HepG2 (cell line): ENCODE measurements around the gene SERPINE2. TPM values are rescaled to one million over a fixed set of nuclear protein-coding genes. Genes with fewer than 3 reads are reported as not detected.

ENCODE experiments used
- ATM ChIP-seq: fragments of 450-650 bp; IDR thresholded peaks from 2 replicates; pipeline ENCODE4 v1.7.1; 2017; ENCODE audit warnings: mild to moderate bottlenecking, borderline replicate concordance
- CAMTA2 ChIP-seq: sonication (generic); formaldehyde crosslinking; IDR thresholded peaks from 2 replicates; pipeline ENCODE4 v1.4.0; 2020; ENCODE audit warnings: mild to moderate bottlenecking, missing genetic modification reagents, borderline replicate concordance
- CREM ChIP-seq, 2 experiments: sonication (generic) in 1 of 2; formaldehyde crosslinking in 1 of 2; IDR thresholded peaks; 2 replicates each; pipeline versions ENCODE4 v1.4.0 to v1.6.1; 2016 to 2020; ENCODE audit warnings: antibody characterized with exemption in 1 of 2, mild to moderate bottlenecking in 1 of 2, missing genetic modification reagents in 1 of 2
- DMTF1 ChIP-seq: sonication (generic); formaldehyde crosslinking; IDR thresholded peaks from 2 replicates; pipeline ENCODE4 v1.4.0; 2020; ENCODE audit warnings: mild to moderate bottlenecking, missing genetic modification reagents
- ELF1 ChIP-seq: sonication (generic); formaldehyde crosslinking; IDR thresholded peaks from 2 replicates; pipeline ENCODE4 v1.4.0; 2020; ENCODE audit warnings: missing genetic modification reagents
- HOXA5 ChIP-seq: sonication (generic); formaldehyde crosslinking; IDR thresholded peaks from 2 replicates; pipeline ENCODE4 v1.4.0; 2020; ENCODE audit warnings: missing genetic modification reagents
- JUN ChIP-seq: sonication (generic); formaldehyde crosslinking; IDR thresholded peaks from 2 replicates; pipeline ENCODE4 v1.4.0; 2020; ENCODE audit warnings: mild to moderate bottlenecking, missing genetic modification reagents
- MED13 ChIP-seq: sonication (generic); formaldehyde crosslinking; IDR thresholded peaks from 2 replicates; pipeline ENCODE4 v1.5.0; 2020; ENCODE audit warnings: missing genetic modification reagents
- MLLT10 ChIP-seq: sonication (generic); formaldehyde crosslinking; IDR thresholded peaks from 2 replicates; pipeline ENCODE4 v1.4.0; 2020; ENCODE audit warnings: missing genetic modification reagents
- REL ChIP-seq: sonication (generic); formaldehyde crosslinking; conservative IDR thresholded peaks from 2 replicates; pipeline ENCODE4 v1.8.0; 2022; ENCODE audit warnings: mild to moderate bottlenecking, missing genetic modification reagents, moderate library complexity
- SKIL ChIP-seq: sonication (generic); formaldehyde crosslinking; IDR thresholded peaks from 2 replicates; pipeline ENCODE4 v1.8.0; 2022; ENCODE audit warnings: missing genetic modification reagents, mild to moderate bottlenecking, moderate library complexity, borderline replicate concordance
- SMYD3 ChIP-seq: sonication (generic); formaldehyde crosslinking; IDR thresholded peaks from 2 replicates; pipeline ENCODE4 v1.8.1; 2023; ENCODE audit warnings: mild to moderate bottlenecking, missing genetic modification reagents
- ZBTB14 ChIP-seq: sonication (generic); formaldehyde crosslinking; IDR thresholded peaks from 2 replicates; pipeline ENCODE4 v1.4.0; 2020; ENCODE audit warnings: missing genetic modification reagents
- ZFP90 ChIP-seq: sonication (generic); formaldehyde crosslinking; IDR thresholded peaks from 2 replicates; pipeline ENCODE4 v1.8.0; 2022; ENCODE audit warnings: missing genetic modification reagents, mild to moderate bottlenecking, inconsistent platforms, borderline replicate concordance
- ZMAT3 ChIP-seq: sonication (generic); formaldehyde crosslinking; conservative IDR thresholded peaks from 2 replicates; pipeline ENCODE4 v1.7.0; 2021; ENCODE audit warnings: missing genetic modification reagents
- ZNF20 ChIP-seq: sonication (generic); formaldehyde crosslinking; IDR thresholded peaks from 2 replicates; pipeline ENCODE4 v1.4.0; 2020; ENCODE audit warnings: mild to moderate bottlenecking, moderate library complexity, missing genetic modification reagents
- ZNF441 ChIP-seq: sonication (generic); formaldehyde crosslinking; IDR thresholded peaks from 2 replicates; pipeline ENCODE4 v1.7.0; 2021; ENCODE audit warnings: missing genetic modification reagents, borderline replicate concordance
- ZNF530 ChIP-seq: sonication (generic); formaldehyde crosslinking; IDR thresholded peaks from 2 replicates; pipeline ENCODE4 v1.5.0; 2020; ENCODE audit warnings: low read depth, mild to moderate bottlenecking, missing genetic modification reagents
- ZNF562 ChIP-seq: sonication (generic); formaldehyde crosslinking; IDR thresholded peaks from 2 replicates; pipeline ENCODE4 v1.8.0; 2022; ENCODE audit warnings: missing genetic modification reagents, borderline replicate concordance
- ZNF639 ChIP-seq: conservative IDR thresholded peaks from 2 replicates; pipeline ENCODE4 v1.6.1; 2018; ENCODE audit warnings: missing genetic modification reagents
- ZNF670 ChIP-seq: sonication (generic); formaldehyde crosslinking; IDR thresholded peaks from 2 replicates; pipeline ENCODE4 v1.8.0; 2022; ENCODE audit warnings: mild to moderate bottlenecking, missing genetic modification reagents, borderline replicate concordance
- ZNF691 ChIP-seq: sonication (generic); formaldehyde crosslinking; IDR thresholded peaks from 2 replicates; pipeline ENCODE4 v1.4.0; 2020; ENCODE audit warnings: missing genetic modification reagents, low read depth, mild to moderate bottlenecking, borderline replicate concordance
- ZNF788 ChIP-seq: sonication (generic); formaldehyde crosslinking; IDR thresholded peaks from 2 replicates; pipeline ENCODE4 v1.5.0; 2020; ENCODE audit warnings: mild to moderate bottlenecking, missing genetic modification reagents, borderline replicate concordance
- polyA plus RNA-seq, 8 experiments: library from polyadenylated mRNA; depleted of rRNA in 3 of 8; stranded (reverse) in 7 of 8; unstranded in 1 of 8; fragments of >200 nt; fragmentation: Illumina TruSeq in 4 of 8; extraction: Trizol in 4 of 8; gene quantifications; 2 replicates each; pipeline versions ENCODE4 v1.2.1 to v1.2.3, GENCODE V29; 2011 to 2016; ENCODE audit warnings: low read depth in 4 of 8, missing spikeins in 1 of 8, mixed read lengths in 1 of 8; ENCODE audit not compliant: insufficient read depth in 1 of 8
- total RNA-seq, 5 experiments: library from RNA; depleted of rRNA; stranded (reverse); fragments of >200 nt; fragmentation: Illumina TruSeq; extraction: Trizol; gene quantifications; 2 replicates each; pipeline ENCODE4 v1.2.3, GENCODE V29; 2016; ENCODE audit warnings: low read depth in 1 of 5

SERPINE2 gene
- total and polyA plus RNA-seq, 2 of the 13 experiments (the other 11 are each of a cell fraction or from before 2014, with no cell fraction given), result 7.9 to 18.1 TPM

- TF ChIP-seq SKIL (CRISPR knock-in tag), result no peak
- no peak for TF ChIP-seq ZNF530 (CRISPR knock-in tag)
- TF ChIP-seq ZMAT3 (CRISPR knock-in tag), result no peak; the same call in 1 of the 2 replicates
- no peak for TF ChIP-seq DMTF1
- TF ChIP-seq ZNF20 (CRISPR knock-in tag), result no peak
- TF ChIP-seq ZFP90 (CRISPR knock-in tag), result no peak
- no peak for TF ChIP-seq ELF1 (CRISPR knock-in tag)
- TF ChIP-seq MLLT10 (CRISPR knock-in tag), result no peak
- no peak for TF ChIP-seq HOXA5 (CRISPR knock-in tag)
- peak; percentile 57; the same call in 1 of the 2 replicates for TF ChIP-seq ZNF670
- no peak for TF ChIP-seq MED13 (CRISPR knock-in tag)
- peak; percentile 71 for TF ChIP-seq ZNF691 (CRISPR knock-in tag)
- TF ChIP-seq CAMTA2 (CRISPR knock-in tag), result 0 out of 2 replicates have a peak, but pooled peaks have one; percentile 16
- TF ChIP-seq ZBTB14 (CRISPR knock-in tag), result no peak
- peak; percentile 64; the same call in 1 of the 2 replicates for TF ChIP-seq ZNF441
- TF ChIP-seq ATM, result no peak
- no peak for TF ChIP-seq SMYD3 (CRISPR knock-in tag)
- no peak for TF ChIP-seq ZNF639 (CRISPR knock-in tag)
- no peak for TF ChIP-seq REL (CRISPR knock-in tag)
- TF ChIP-seq ZNF562 (CRISPR knock-in tag), result no peak
- peak; percentile 20; the same call in 1 of the 2 replicates for TF ChIP-seq CREM (IDR thresholded peaks at IDR 0.05)
- TF ChIP-seq CREM (CRISPR knock-in tag; IDR thresholded peaks at IDR 0.05), result no peak
- no peak for TF ChIP-seq ZNF788 (CRISPR knock-in tag)
- no peak for TF ChIP-seq JUN (CRISPR knock-in tag)
These were observed 94.9 kb downstream of the SERPINE2 start (continued) for GRCh38 chr2:223944166-223944702.
